Stimulated activated CD4-positive, alpha-beta T cell treated with anti-CD3 and anti-CD28 coated beads, Interleukin-12 subunit alpha, Interleukin-12 subunit beta, amount 100 ng/mL, for 24 hours (primary cell): ENCODE results near the gene AGFG1.

Source experiments
- DNase-seq, 2 experiments: peaks; one replicate each; pipeline ENCODE4 v3.0.0-alpha.2; 2020; ENCODE audit warnings: low read depth in 2 of 2

The AGFG1 gene

DNA sequence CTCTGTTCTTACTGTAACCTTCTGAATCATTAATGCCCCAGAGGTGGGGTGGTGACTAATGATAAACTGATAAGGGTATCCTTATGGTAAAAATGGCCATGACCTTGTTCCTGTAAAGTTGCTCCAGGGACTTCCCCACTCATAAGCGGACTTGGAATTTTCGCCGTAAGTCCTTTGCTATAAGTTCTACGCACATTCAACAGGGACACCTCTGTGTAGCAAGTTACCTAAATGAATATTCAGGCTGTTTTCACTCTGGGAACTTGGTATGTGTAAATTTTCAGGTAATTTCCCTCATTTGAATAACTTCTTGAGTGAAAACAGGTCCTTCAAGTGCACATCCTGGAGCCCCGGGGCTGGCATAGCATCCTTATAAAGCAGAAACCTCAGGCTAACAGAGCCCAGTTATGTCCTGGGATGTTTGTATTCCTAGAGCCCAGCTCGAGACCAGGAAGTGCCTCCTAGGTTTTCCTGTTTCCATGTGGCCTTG lies 9.4 kb upstream of the AGFG1 start:
- no peak for DNase-seq

DNA sequence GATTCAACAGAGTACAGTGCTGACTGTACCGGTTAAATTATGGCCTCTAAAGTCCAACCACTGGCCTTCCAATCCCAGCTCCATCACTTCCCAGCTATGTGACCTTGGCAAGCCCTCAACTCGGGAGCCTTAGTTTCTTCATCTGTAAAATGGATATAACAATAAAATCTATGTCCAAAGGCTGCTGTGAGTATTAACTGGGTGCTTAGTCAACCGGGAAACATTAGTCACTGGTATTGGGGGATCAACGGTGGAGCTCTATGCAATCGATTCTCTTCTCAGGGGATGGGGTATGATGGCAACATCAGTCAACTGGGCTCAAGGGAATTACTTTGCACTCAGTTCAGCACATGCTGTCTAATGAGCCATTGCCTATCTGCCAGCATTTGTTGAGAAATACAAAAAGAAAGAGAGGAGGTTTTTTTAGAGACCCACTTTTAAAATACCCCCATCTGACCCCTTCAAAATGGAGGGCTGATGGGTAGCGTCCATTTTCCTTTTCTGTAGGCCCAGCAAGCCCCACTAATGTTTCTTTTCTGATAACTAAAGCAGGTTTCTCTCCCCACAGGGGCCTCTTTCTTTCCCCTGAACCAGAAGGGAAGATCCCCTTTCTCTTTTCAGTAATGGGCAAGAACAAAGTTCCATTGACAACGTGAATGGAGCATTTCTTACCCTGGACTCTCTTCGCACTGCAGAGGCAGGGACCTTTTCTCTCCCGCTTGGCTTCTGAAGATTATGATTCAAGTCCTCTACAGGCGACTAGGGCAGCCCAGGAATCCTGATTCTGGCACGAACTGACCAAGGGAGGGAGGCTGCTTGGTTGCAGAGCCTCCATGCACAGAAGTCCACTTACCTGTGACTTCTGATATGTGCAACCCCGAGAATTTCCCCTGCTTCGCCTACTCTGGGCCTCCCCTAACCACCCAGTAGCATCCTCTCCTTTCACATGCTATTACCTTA lies 8.7 kb upstream of the AGFG1 start:
- DNase-seq: no peak

DNA sequence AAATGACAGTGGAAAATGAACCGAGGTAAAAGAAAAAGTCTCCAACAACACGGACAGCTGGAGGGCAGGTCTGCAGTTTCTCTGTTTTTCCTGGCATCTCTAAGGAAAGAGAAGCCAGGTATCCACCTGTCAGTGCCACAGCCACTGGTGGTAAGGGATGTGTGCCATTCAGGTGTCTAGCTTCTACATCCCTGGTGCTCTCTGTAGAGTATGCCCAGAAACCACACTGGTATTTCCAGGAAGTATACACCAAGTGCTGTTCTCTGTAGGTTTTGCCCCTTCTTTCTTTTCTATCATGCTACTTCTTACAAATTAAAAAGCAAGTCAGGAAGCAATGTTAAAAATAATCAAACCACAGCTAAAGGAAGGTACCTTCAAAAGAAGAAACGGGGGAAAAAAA lies 7.6 kb upstream of the AGFG1 start:
- DNase-seq: no peak

DNA sequence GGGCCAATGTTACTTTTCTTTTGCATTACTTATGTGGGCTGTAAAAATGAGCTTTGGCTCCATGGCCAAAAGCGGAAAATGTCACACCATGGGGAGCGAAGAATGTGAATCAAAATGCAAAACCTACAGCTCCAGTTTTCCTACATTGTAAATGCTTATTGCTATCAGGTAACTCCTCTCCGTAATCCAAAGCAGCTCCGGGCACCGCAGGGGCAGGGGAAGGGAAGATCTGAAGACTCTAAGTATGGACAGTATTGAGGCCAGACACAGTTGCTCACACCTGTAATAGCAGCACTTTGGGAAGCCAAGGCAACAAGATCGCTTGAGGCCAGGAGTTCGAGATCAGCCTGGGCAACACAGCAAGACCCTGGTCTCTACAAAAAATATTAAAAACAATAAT lies 7.1 kb upstream of the AGFG1 start:
- no peak for DNase-seq

DNA sequence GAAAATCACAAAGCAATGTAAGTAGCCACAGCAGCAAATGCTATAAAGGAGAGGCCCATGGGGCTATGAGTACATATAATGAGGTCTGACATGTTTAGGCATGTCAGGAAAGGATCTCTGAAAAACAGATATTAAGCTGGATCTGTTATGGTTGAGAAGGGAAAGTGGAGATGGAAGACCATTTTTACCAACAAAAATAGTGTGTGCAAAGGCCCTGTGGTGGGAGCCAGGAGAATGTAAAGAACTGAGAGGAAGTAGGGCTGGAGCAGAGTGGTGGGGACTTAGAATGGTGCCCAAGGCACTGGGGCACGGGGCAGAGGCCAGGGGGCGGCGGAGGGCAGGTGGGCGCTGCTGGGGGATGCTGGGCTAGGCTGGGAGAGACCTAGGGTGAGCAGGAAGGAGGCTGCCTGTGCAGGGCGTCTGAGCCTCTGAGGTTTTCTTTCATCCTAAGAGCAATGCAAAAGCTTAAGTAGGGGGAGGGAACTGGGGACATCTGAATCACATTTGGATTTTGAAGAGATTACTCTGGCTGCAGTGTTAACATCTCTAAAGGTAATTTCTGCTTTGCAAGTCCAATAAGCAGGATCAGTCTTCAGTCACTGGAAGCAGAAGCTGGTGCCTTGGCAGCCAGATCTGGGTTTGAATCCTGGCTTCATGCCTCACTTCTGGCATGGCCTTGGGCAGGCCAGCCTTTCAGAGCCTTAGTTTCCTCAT lies 4.9 kb upstream of the AGFG1 start:
- no peak for DNase-seq

DNA sequence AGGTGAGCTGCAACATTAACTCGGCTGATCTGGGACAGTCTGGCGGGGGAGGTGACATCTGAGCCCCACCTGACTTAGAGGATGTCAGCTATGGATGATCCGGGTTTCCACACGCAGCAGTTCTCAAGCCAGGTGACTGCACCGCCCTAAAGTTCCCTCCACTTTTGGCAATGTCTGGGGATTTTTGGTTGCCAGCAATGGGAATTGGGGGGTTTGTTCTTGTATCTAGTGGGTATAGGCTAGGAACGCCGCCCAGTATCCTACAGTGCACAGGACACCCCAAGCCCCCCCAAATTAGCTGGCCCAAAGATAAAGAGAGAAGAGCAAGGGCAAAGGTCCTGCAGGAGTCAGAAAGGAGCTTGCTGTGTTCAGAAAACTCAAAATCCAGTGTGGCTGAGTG lies 544 bp upstream of the AGFG1 start:
- DNase-seq: no peak

DNA sequence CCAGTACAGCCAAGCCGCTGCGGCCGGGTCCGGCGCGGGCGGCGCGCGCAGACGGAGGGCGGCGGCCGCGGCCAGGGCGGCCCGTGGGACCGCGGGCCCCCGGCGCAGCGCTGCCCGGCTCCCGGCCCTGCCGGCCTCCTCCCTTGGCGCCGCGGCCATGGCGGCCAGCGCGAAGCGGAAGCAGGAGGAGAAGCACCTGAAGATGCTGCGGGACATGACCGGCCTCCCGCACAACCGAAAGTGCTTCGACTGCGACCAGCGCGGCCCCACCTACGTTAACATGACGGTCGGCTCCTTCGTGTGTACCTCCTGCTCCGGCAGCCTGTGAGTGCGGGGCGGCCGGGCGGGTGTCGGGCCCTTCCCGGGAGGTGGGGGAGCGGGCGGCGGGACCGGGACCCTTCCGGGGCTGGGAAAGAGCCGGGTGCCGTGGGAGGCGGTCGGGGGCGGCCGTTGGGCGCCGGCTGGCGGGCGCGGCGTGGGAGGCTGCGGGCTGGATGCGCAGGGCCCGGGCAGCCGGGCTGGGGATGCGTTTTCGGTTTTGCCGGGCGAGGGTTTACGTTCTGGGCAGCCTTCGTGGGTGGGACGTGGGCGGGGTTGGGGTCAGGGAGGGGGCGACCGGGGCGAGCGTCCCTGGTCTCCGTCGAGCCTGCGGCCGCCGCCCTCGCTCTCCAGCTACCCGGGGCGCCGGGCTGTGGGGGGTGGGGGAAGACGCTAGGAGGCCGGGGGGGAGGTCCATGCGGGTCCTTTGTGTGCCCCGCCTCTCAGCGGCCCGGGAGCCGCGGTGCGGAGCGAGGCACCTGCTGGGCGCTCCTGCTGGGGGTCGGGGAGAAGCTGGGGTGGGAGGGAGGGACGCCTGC lies 537 bp downstream of the AGFG1 start:
- no peak for DNase-seq

DNA sequence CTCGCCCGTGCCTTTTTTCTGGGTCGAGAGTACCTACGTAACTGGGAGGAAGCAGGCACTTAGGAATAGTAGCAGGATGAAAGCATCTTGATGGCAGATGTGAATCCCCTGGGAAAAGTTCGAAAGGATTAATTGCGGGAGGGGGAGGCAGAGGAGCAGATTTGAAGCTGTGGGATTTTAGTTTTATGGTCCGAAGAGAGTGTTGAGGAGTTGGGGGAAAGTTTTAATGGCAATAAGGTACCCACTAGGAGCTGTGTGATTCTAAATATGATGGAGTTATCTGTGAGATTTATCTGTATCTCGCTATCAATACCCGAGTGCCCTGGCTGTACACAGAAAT lies 1.1 kb downstream of the AGFG1 start:
- no peak for DNase-seq

DNA sequence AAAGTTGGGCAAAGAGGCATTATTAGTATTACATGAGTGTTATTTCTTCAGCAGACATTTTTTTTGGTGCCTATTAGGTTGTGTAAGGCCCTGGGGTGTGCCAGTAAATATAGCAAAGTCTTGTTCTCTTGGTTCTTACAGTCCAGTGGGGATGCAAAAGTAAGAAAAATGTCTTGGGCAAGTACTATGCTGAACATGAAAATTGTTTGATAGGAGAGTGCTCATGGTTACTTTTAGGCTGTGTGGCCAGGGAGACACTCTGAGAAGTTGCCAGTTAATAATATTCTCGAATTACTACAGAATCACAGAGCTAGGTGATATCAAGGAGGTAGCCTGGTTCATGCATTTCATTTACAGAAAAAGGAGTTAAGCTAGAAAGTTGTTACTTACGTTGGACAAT lies 1.9 kb downstream of the AGFG1 start:
- DNase-seq: no peak

DNA sequence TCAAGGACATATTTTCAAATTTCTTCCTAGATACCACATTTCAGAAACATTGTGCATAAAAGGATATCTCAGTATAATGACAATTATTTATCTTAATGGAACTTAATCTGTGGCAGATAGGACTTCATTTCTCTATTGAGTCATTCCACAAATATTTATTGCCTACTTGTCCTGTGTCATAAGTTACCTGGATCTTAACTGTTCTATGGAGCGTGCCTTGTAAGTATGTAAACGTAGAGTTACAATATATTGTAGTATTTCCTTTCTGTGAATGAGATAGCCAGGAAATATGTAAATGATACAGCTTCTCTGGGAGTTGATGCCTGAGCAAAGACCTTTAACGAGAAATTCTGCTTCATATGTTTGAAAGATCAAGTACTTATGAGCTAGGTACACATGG lies 2.5 kb downstream of the AGFG1 start:
- DNase-seq: no peak

DNA sequence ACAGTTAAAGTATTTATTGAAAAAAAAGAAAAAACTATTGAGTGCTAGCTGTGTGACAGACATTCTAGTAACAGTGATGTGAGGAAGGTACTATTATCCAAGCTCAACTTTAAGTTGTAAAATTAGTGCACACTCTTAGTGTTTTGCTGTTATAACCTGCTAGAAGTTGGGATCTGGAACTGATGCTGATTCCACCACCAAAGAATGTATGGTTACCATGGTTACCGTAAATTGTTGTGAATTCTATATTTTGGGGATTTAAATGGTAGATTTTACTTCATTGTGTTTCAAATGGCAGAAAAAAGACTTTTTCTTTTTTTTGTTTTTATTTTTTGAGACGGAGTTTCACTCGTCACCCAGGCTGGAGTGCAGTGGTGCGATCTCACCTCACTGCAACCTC lies 5.3 kb downstream of the AGFG1 start:
- DNase-seq: no peak

DNA sequence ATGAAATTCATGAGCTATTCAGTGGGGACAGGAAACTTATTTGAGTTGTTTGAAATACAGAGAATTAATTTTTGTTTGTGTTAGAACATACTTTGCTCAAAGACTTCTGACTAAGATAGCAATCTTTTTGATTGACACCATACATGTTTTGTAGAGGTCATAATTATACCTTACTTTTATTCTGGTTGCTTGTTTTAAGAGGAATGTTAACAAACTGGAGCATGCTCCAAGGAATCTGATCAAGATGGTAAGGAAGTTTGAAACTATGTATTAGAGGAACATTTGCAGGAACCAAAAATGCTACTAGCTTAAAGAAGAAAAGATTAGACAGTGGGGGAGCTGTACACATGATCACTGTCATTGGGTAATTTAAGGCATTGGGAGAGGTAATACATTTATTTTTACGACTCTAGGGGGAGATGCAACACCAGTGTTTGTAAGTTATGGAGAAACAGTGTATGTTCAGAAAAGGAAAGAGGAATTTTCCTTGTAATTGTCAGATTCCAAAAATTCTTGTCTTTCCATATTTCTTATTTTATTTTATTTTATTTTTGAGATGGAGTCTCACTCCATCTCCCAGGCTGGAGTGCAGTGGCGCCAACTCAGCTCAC lies 8.0 kb downstream of the AGFG1 start:
- no peak for DNase-seq

DNA sequence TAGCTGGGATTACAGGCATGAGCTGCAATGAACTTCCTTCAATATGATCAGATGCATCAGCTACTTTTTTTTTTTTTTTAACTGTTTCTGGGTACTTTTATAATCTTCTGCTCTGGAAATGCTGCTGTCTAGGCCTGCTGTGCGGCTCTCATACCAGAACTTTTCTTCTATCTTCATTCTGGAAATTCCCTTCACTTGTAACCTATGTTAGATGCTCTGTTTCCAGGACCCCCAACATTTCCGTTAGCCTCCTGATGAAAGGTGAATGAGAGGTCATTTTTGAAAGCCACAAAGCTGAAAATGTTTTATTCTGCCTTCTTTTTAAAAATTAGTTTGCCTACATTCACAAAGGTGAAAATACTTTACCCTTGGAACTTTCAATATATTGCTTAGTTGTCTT lies 8.6 kb downstream of the AGFG1 start:
- no peak for DNase-seq

DNA sequence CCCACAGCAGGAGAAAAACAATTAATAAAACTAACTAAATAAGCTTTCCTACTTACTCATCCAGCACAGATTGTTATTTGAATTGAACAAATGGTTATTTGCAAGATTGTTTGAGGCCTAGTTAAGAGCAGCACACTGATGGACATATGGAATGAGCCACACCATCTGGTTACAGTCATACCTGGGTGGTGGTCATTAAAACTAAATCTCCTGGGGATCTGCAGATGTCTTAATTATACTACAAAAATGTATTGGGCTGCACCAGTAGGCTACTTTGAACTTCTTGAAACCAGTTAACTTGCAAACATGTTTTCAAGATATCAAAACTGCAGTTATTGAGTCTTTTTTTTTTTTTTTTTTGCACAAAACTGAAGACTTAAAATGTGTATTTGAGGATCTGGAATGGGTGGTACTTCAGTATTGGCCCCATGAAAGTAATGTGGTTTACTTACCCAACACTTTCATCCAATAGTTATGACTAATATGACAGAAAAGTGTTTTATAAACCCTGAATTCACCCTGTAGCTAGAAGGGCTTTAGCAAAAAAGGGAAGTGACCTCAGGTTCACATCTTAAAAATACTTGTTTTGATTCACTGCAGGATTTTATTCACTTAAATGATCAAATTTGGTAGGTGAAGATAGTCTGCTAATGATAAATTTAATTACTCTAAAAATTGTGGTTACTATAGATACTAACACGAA lies 10.8 kb downstream of the AGFG1 start:
- DNase-seq: no peak

DNA sequence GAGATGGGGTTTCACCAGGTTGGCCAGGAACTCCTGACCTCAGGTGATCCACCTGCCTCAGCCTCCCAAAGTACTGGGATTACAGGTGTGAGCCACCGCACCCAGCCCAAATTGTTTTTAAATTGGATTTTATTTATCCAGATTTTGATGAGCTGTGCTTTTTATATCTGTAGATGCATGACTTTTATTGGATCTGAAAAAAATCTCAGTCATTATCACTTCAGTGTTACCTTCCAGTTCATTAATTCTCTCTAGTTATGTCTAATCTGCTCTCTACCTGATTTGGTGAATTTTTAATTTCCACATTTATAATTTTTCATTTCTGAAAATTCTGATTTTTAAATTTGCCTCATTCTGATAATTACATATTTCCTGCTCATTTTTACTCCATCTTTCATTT lies 13.5 kb downstream of the AGFG1 start:
- DNase-seq: no peak

DNA sequence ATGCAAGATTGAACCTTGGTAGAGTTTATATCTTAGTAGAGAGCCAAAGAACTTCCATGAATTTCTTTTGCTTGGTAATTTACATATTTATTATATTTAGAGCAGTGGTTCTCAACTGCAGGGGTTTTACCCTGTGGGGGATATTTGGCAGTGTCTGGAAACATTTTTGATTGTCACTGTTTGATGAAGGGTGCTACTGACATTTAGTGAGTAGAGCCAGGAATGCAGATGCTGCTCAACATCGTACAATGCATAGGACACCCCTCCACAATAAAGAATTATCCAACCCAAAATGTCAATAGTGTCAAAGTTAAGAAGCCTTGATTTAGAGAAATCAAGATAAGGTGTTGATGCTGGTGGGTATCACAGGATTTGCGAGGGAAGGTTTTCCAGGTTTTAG lies 14.7 kb downstream of the AGFG1 start:
- DNase-seq: no peak

DNA sequence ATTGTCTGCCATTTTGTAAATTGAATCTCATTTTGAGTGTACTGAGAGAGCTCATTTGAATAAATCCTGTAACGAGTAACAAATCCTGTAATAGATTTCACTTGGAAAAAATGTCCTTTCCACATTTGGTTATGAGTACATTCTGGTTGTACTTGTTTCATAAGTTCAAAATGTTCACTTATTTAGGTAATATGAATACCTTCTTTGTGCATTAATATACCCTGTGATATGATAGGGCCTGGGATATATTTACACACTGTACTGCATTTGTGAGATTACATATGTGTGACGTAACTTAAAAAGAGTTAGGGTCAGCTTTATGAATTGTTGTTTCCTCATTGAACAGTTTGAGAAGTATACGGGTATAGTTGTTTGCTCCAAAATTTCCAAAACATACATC lies 16.1 kb downstream of the AGFG1 start:
- no peak for DNase-seq

DNA sequence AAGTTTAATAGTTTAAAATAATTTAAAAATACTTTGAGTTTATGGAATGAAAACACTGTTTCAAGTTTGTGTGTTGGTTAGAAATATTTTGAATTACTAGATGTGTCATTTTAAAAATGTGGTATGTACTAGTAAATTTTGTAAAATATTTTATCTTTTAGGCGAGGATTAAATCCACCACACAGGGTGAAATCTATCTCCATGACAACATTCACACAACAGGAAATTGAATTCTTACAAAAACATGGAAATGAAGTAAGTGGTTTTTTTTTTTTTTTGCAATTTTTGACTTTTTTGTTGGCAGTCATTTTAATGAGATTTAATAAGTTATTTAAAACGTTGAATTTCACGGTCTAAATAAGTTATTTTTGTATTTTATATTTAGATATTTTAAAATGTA lies 19.4 kb downstream of the AGFG1 start:
- no peak for DNase-seq

DNA sequence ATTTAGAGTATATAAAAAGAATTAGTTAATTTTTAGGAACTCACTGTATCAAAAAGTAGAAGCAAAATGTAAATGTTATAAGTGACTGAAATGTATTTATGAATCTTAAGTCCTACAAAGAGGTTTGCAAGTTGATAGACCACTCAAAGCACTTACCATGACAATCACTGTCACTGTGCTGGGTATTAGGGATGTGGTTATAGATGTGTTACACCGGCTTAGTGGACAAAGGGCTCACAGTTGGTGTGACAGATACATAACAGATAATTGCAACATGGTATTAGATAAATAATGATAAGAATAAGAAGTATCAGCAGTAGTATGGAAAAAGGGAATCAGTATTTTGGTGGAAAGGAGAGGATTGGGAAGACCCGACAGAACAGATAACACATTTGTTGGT lies 21.6 kb downstream of the AGFG1 start:
- no peak for DNase-seq

DNA sequence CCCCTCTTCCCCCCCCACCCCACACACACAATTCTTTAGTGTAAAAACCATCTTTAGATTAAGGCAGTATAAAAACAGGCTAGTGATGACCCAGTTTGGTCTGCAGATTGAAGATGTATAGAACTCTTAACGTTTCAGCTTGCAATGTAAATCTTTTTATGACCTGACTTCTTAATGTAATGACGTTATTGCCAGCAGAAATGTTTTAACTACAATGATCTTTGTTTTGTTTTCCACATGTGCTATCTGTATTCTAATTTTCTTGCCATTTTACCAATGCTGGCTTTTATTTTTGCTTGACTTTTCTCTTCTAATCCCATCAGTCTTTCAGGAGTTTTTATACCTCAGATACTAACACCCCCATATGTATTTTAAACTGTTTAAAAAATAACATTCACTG lies 25.2 kb downstream of the AGFG1 start:
- DNase-seq: no peak

DNA sequence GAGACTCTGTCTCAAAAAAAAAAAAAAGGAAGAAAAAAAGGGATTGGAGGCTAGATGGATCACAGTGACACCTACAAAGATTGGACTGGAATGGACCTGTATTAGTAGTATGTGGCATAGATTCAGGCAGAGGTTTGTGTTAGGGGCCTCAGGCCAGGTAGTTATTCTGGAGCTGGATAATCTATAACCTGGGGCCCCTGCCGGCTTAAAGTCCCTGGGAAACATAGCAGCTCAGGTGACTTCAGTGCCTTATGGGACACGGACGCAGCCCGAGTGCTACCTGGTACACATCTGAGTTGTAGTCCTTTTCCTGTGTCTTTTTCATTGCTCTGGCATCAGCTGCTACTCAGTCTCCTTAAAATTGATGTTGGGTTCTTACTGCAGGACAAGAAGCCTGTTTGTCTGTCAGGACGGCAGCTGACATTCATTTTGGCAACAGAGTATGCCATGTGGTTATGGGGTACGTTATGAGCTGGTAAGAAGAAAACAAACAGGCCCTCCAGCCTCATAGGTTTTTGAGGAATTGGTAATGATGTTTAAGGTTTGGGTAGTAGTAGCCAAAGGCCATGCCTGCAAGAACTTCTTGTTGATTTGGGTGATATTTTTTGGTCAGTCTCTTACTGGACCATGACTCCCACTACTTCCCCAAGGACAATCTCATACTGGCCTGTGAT lies 27.8 kb downstream of the AGFG1 start:
- DNase-seq: no peak
